Measurements from ENCODE around the gene SP1.

SP1 gene

DNA sequence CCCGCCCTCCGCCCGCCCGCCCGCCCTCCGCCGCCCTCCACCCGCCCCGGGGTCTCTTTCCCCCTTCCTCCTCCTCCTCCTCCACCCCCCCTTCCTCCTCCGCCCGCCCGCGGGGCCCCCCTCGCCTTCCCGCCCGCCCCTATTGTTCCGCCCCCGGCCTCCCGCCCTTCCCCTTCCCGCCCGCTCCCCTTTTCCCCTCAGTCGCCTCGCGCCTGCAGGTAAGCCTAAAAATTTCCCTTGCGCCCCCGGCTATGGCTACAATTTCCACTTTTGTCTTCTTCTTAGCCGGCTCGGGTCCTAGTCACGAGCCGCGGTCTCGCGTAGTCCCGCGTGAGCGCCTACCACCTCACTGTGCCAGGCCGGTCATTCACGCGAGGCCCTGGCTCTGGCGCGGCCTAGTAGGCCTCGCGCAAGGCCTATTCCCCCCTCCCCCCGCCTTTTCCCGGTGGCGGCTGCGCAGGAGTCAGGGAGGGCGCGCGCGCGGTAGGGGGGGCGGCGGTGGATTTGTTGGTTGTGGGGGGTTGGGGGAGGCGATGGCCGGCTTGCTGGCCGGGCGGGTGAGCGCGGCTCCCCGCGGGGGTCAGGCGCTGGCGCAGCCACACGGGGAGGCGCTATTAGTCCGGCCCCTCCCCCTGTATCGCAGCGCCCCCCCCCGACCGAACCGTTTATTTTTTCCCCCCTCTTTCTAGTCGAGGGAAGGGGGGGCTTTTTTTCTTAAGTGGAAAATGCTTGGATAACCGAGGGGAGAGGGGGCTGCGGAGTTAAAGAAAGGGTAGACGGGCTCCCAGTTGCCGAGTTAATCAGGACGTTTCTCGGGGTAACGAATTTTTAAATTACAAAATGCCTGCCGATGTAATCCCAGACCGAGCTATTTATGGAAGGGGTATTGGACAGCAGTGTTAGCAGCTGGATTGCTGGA lies 72.4 kb downstream of the SP1 start:
- DNase-seq: peak; percentile 28 to 84

DNA sequence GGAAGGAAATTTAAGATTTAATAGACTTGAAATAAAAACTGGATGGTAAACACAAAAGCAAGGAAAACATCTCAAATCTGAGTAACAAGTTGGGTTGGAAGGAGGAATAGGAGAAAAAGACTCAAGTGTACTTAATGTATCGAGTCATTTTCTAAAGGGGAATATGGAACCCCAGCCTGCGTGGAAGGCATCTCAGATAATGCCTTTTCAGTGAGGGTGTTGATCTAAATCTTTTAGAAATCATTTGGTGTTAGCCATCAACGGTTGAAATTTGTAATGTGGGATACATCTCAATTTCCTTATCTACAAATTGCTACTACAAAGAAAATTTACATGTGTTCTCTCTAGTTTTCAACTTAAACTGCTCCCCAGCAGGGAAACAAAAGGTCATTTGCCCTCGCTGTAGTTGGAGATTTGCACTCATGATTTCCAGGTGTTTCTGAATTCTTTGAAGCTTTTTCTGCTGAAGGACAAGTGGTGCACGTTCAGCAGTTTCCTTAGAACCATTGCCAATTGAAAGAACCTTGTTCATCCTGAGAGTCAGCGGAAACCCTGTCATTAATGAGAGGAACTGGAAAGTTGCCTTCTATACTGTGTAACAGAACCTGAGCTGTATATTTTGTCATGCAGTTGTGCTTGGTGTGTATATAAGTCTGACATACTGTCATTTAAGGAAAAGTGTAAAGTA lies 74.1 kb downstream of the SP1 start:
- no peak for DNase-seq

GRCh38 chr12:53454707-53455106 lies 74.7 kb downstream of the SP1 start:
- DNase-seq: no peak

DNA sequence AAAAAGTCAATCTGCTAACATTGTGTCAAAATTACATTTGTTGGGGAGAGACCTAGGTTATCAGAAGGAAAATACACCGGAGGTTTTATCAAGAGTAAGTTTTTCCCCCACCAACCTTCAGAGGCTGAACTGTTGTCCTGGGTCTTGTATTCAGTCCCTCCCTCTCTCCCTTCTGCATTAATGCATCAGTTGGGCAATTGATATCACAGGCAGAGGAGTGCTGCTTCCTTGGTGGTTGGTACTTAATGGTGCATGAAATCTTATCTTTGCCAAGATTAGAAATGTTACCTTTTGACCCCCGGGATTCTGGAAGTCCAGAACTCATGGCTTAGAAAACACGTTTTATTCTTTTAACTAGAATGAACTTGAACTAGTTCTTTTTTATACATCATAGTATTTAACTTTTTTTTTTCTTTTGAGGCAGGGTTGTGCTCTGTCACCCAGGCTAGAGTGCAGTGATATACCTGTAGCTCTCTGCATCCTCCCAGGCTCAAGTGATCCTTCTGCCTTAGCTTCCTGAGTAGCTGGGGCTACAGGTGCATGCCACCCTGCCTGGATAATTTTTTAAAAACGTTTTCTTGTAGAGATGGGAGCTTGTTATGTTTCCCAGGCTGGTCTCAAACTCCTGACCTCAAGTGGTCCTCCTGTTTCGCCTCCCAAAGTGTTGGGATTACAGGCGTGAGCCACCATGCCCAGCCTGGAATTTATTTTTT lies 76.8 kb downstream of the SP1 start:
- no peak for DNase-seq

DNA sequence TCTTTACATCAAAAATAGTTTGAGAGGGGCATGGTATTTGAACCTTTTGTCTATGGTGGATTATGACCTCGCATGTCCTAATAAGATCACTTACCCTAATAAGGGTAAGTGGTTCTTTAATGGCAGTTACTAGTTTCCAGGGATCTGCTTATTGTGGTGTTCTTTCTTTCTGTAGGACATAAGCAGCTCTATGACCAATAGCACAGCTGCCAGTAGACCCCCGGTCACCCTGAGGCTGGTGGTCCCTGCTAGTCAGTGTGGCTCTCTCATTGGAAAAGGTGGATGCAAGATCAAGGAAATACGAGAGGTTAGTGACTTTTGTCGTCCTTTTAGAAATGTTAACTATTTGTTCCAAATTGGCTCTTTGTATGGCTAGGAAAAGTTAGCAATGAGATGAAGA lies 79.1 kb downstream of the SP1 start:
- no peak for DNase-seq

DNA sequence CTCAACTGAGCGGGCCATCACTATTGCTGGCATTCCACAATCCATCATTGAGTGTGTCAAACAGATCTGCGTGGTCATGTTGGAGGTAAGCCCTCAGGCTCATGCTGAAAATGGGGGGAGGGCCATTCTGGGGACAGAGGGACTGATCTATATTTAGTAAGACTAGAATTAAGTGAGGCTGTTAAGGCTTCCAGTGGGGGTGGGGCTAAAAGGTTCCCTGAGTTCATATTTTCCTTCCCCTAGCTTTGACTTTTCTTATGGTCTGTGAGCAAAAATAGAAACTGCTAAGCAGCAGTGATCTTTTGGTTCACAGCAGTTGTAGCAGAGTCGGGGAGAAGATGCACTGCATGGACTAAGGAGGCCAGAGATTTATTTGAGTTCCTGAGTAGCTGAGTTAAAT lies 81.1 kb downstream of the SP1 start:
- no peak for DNase-seq

GRCh38 chr12:53461591-53461990 lies 81.6 kb downstream of the SP1 start:
- DNase-seq: no peak

GRCh38 chr12:53462935-53463334 lies 83.0 kb downstream of the SP1 start:
- DNase-seq: no peak

DNA sequence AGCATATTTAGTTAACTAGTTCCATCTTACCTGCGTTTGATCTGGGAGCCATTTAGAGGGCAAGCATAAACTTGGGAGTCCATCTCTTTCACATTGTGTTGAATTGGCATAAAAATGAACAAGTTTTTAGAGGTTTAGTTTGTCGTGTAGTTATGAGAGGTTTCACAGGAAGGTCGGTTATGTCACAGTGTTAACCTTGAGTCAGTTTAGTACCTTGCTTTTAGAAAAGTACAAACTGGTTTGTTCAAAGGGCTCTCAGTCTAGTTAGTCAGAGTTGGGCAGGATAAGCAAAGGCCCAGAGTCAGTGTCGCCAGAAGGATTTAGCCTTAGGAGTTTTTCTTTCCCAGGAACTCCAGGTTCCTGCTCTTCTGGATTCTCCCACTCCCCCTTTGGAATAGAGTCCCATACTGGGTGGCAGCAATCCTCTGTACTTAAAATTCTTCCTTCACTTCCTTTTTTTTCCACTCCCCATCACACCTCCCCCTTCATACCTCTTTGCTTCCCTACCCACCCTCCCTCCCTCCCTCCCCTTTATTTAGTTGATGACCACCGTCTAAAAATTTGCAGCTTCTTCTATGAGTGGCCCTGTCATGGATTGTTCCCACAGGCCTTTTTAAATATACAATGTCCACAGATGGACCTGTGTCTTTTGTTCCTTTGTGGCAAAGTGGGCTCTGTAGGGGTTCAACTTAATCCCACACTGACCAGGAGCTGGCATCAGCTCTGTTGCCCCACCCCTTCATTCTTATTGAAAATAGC lies 84.0 kb downstream of the SP1 start:
- DNase-seq: no peak

DNA sequence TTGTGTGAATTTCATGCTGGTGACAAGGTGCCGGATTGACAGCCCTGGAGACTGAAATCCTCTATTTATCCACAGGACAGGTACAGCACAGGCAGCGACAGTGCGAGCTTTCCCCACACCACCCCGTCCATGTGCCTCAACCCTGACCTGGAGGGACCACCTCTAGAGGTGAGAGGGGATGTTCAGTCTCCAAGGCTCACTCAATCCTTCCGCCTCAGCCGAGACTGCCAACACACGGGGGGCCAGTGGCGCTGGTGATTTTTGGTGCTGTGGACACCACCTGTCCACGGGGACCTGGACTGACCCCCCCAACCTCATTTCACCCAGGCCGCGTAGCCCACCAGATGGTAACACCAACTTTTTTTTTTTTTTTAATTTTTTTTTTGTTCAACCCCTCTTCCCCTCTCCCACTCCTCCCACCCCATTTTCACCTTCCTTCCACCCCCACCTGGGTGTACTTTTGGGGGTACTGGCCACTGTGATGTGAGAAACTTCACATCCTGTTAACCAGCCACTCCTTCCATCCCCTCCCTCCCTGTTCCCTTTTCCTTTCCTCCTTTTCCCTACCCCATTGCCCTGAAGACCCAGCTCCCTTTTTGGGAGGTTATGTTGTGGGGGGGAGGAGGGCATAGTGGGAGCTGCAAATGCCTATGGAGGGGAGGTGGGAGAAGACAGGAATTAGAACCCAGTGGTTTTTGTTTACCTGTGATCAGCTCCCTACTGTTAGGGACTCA lies 84.9 kb downstream of the SP1 start:
- no peak for DNase-seq

DNA sequence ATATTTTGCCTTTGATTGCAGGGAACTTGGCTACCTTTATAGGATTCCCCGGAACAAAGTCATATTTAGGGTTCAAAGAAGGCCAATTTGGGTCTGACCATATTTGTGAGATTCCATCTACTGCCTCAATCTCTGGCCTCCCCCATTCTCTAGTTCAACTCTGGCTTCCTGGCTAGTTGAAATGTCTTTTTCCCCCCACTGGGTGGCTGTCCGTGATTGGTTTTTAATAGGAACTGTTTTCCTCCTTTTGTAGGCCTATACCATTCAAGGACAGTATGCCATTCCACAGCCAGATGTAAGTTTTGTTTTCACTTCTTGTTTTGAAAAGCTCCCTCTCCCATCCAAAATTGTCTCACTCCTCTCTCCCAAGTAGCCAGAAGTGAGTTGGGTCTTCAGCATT lies 85.7 kb downstream of the SP1 start:
- no peak for DNase-seq
